GM23338 (cell line): ENCODE measurements around the gene DROSHA. TPM values are rescaled to one million over a fixed set of nuclear protein-coding genes. Genes with fewer than 3 reads are reported as not detected.

Source experiments
- ATAC-seq: fragments of 200-7000 bp; cut with Tn5 transposase; 3 replicates; pipeline ENCODE4 v1.9.1; 2020
- DNase-seq: peaks from one replicate; pipeline ENCODE4 v3.0.0-alpha.2; 2015; ENCODE audit warnings: low spot score
- H2AFZ ChIP-seq: fragments of 200-600 bp; sonication (generic); 2 replicates; pipeline ENCODE4 v1.8.0; 2016; ENCODE audit warnings: antibody characterized with exemption, mild to moderate bottlenecking, moderate library complexity
- H3F3A ChIP-seq: fragments of 200-600 bp; sonication (generic); replicated peaks from 2 replicates; pipeline ENCODE4 v1.8.0; 2017; ENCODE audit warnings: antibody characterized with exemption, mixed run types, low read depth
- H3K27ac ChIP-seq: fragments of 200-600 bp; sonication (generic); 2 replicates; pipeline ENCODE4 v1.6.1; 2016; ENCODE audit warnings: low read depth
- H3K27me3 ChIP-seq: fragments of 200-600 bp; sonication (generic); 2 replicates; pipeline ENCODE4 v1.8.0; 2016; ENCODE audit warnings: mild to moderate bottlenecking, mixed run types, moderate library complexity; ENCODE audit not compliant: insufficient read depth
- H3K36me3 ChIP-seq: fragments of 200-600 bp; sonication (generic); 2 replicates; pipeline ENCODE4 v1.8.0; 2016; ENCODE audit warnings: mild to moderate bottlenecking; ENCODE audit not compliant: insufficient read depth
- H3K4me1 ChIP-seq: fragments of 200-600 bp; sonication (generic); 2 replicates; pipeline ENCODE4 v1.8.0; 2016; ENCODE audit warnings: mild to moderate bottlenecking, moderate library complexity; ENCODE audit not compliant: insufficient read depth
- H3K4me2 ChIP-seq: fragments of 200-600 bp; sonication (generic); 2 replicates; pipeline ENCODE4 v1.7.1; 2017; ENCODE audit warnings: mixed run types
- H3K4me3 ChIP-seq: fragments of 200-600 bp; sonication (generic); 2 replicates; pipeline ENCODE4 v1.6.1; 2016; ENCODE audit warnings: mixed run types
- H3K79me2 ChIP-seq: fragments of 200-600 bp; sonication (generic); replicated peaks from 2 replicates; pipeline ENCODE4 v1.8.0; 2017; ENCODE audit warnings: mild to moderate bottlenecking; ENCODE audit not compliant: insufficient read depth
- H3K9me2 ChIP-seq: fragments of 200-600 bp; sonication (generic); 2 replicates; pipeline ENCODE4 v1.8.0; 2017; ENCODE audit not compliant: insufficient read depth
- H4K20me1 ChIP-seq: fragments of 200-600 bp; sonication (generic); replicated peaks from 2 replicates; pipeline ENCODE4 v1.8.0; 2017; ENCODE audit warnings: mild to moderate bottlenecking; ENCODE audit not compliant: insufficient read depth
- H3K27ac Mint-ChIP-seq: 2 replicates; pipeline ENCODE4 v1.8.0; 2020; ENCODE audit warnings: inconsistent platforms, mild to moderate bottlenecking, moderate library complexity, mixed read lengths
- H3K27me3 Mint-ChIP-seq: 3 replicates; pipeline ENCODE4 v1.8.0; 2022; ENCODE audit warnings: low read depth, mild to moderate bottlenecking, moderate library complexity, mixed read lengths, inconsistent platforms; ENCODE audit not compliant: insufficient read depth, poor library complexity
- H3K36me3 Mint-ChIP-seq: 3 replicates; pipeline ENCODE4 v1.8.0; 2021; ENCODE audit warnings: low read depth, mild to moderate bottlenecking, inconsistent platforms, moderate library complexity, mixed read lengths
- H3K4me1 Mint-ChIP-seq: 3 replicates; pipeline ENCODE4 v1.8.0; 2020; ENCODE audit warnings: mild to moderate bottlenecking, inconsistent platforms, mixed read lengths
- H3K4me3 Mint-ChIP-seq: 3 replicates; pipeline ENCODE4 v1.8.0; 2021; ENCODE audit warnings: moderate library complexity, mild to moderate bottlenecking, inconsistent platforms, mixed read lengths
- H3K9me3 Mint-ChIP-seq: 3 replicates; pipeline ENCODE4 v1.8.0; 2020; ENCODE audit warnings: moderate library complexity, mild to moderate bottlenecking, inconsistent platforms, mixed read lengths
- ETS1 ChIP-seq: IDR thresholded peaks from 2 replicates; pipeline ENCODE4 v1.6.1; 2016; ENCODE audit warnings: antibody characterized with exemption
- JUNB ChIP-seq: IDR thresholded peaks from one replicate; pipeline ENCODE4 v1.6.1; 2016; ENCODE audit warnings: antibody characterized with exemption; ENCODE audit not compliant: unreplicated experiment
- POLR2AphosphoS5 ChIP-seq: IDR thresholded peaks from 2 replicates; pipeline ENCODE4 v1.6.1; 2016; ENCODE audit warnings: antibody characterized with exemption, low read depth
- ZNF114 ChIP-seq: fragments of 250-450 bp; sonication (Bioruptor Pico); IDR thresholded peaks from 2 replicates; pipeline ENCODE4 v1.5.0; 2020; ENCODE audit warnings: mild to moderate bottlenecking, moderate library complexity
- ZNF462 ChIP-seq: fragments of 250-450 bp; sonication (Bioruptor Pico); IDR thresholded peaks from 2 replicates; pipeline ENCODE4 v1.5.0; 2020; ENCODE audit warnings: mild to moderate bottlenecking, moderate library complexity
- polyA plus RNA-seq: library from polyadenylated mRNA; unstranded; fragments of >200 nt; fragmentation: Nextera tagmentation; extraction: Ambion mirVana; gene quantifications from 2 replicates; pipeline ENCODE4 v1.2.1, GENCODE V29; 2016
- total RNA-seq: library from RNA; depleted of rRNA; stranded (reverse); fragments of >200 nt; shearing (Covaris generic); gene quantifications from 2 replicates; pipeline ENCODE4 v1.2.3, GENCODE V29; 2014

DROSHA gene
- total and polyA plus RNA-seq, 2 experiments from 2014 or later: 70.6 to 87.8 TPM

GRCh38 chr5:31469886-31470285, 62.0 kb downstream of the DROSHA start (continued):
- TF ChIP-seq ZNF462 (no peak), ETS1 (no peak), POLR2AphosphoS5 (no peak)

- Histone ChIP-seq H4K20me1 (no peaks in the 10 kb centered on the region), H3K27me3 (no peaks in the 10 kb centered on the region), H3F3A (no peaks in the 10 kb centered on the region), H3K9me2 (peaks cover 10% of the 10 kb centered on the region; the same call in 1 of the 2 replicates), H3K4me1 (peaks cover 5% of the 10 kb centered on the region; the same call in 1 of the 2 replicates), H3K27ac (no peak overlapping the region), H2AFZ (no peak overlapping the region), H3K36me3 (peaks cover 19% of the 10 kb centered on the region; the same call in 1 of the 2 replicates), H3K4me3 (no peak overlapping the region), H3K4me2 (no peak overlapping the region), H3K79me2 (no peaks in the 10 kb centered on the region)
- ATAC-seq: no peak
- H3K27ac Mint-ChIP-seq: no peak overlapping the region
- DNase-seq: no peak
- peaks cover 13% of the 10 kb centered on the region; the same call in 2 of the 3 replicates for H3K4me1 Mint-ChIP-seq
- peaks cover 57% of the 10 kb centered on the region for H3K36me3 Mint-ChIP-seq
- H3K9me3 Mint-ChIP-seq: no peaks in the 10 kb centered on the region; the same call in 2 of the 3 replicates
- TF ChIP-seq ZNF114 (no peak), ZNF462 (no peak), JUNB (no peak)
- H3K27me3 Mint-ChIP-seq: peaks cover 3% of the 10 kb centered on the region
- no peak overlapping the region for H3K4me3 Mint-ChIP-seq
Measured at GRCh38 chr5:31469466-31469865, 62.4 kb downstream of the DROSHA start.
